Neural cell (in vitro differentiated cells): Measurements from ENCODE around the gene BHLHE23. TPM values are rescaled to one million over a fixed set of nuclear protein-coding genes. Genes with fewer than 3 reads are reported as not detected.

Source experiments
- H2AFZ ChIP-seq: fragments of 200-600, 300-800 bp; sonication (generic), shearing (Covaris generic); 2 replicates; pipeline ENCODE4 v1.6.0; 2014; ENCODE audit warnings: low read depth, mild to moderate bottlenecking, antibody characterized with exemption, low read length, moderate library complexity
- H3F3A ChIP-seq: fragments of 200-600 bp; shearing (Covaris generic); 2 replicates; pipeline ENCODE4 v1.6.1; 2016; ENCODE audit warnings: mild to moderate bottlenecking, moderate library complexity, mixed read lengths, antibody characterized with exemption, low read length; ENCODE audit not compliant: insufficient read depth, poor library complexity, severe bottlenecking
- H3K27ac ChIP-seq: fragments of 200-600, 300-800 bp; sonication (generic), shearing (Covaris generic); 2 replicates; pipeline ENCODE4 v1.5.1; 2014; ENCODE audit warnings: mild to moderate bottlenecking, low read length, moderate library complexity
- H3K27me3 ChIP-seq: fragments of 300-800, 200-600 bp; sonication (generic), shearing (Covaris generic); 2 replicates; pipeline ENCODE4 v1.6.0; 2014; ENCODE audit warnings: mild to moderate bottlenecking, low read depth, low read length, moderate library complexity; ENCODE audit not compliant: insufficient read depth
- H3K36me3 ChIP-seq: fragments of 300-800, 200-600 bp; sonication (generic), shearing (Covaris generic); 2 replicates; pipeline ENCODE4 v1.5.1; 2014; ENCODE audit warnings: mild to moderate bottlenecking, antibody characterized with exemption, low read length, moderate library complexity; ENCODE audit not compliant: insufficient read depth
- H3K4me2 ChIP-seq: fragments of 300-800, 200-600 bp; sonication (generic), shearing (Covaris generic); 2 replicates; pipeline ENCODE4 v1.6.0; 2014; ENCODE audit warnings: mild to moderate bottlenecking, low read length
- H3K4me3 ChIP-seq: fragments of 300-800, 200-600 bp; sonication (generic), shearing (Covaris generic); 2 replicates; pipeline ENCODE4 v1.5.1; 2014; ENCODE audit warnings: mild to moderate bottlenecking, low read length, moderate library complexity
- H3K79me2 ChIP-seq: fragments of 200-600 bp; shearing (Covaris generic); replicated peaks from 2 replicates; pipeline ENCODE4 v1.6.0; 2014; ENCODE audit warnings: mild to moderate bottlenecking, low read length, moderate library complexity; ENCODE audit not compliant: insufficient read depth
- H3K9ac ChIP-seq: fragments of 300-800, 200-600 bp; sonication (generic), shearing (Covaris generic); 2 replicates; pipeline ENCODE4 v1.6.1; 2016; ENCODE audit warnings: mild to moderate bottlenecking, low read length, mixed read lengths
- H3K9me2 ChIP-seq: fragments of 200-600 bp; shearing (Covaris generic); 2 replicates; pipeline ENCODE4 v1.6.1; 2016; ENCODE audit warnings: mild to moderate bottlenecking, low read length, mixed read lengths; ENCODE audit not compliant: insufficient read depth
- H3K9me3 ChIP-seq: fragments of 200-600, 300-800 bp; sonication (generic), shearing (Covaris generic); 2 replicates; pipeline ENCODE4 v1.6.1; 2016; ENCODE audit warnings: mild to moderate bottlenecking, mixed run types, low read length, moderate library complexity, mixed read lengths
- H4K20me1 ChIP-seq: fragments of 200-600 bp; shearing (Covaris generic); 2 replicates; pipeline ENCODE4 v1.6.1; 2016; ENCODE audit warnings: mild to moderate bottlenecking, mixed run types; ENCODE audit not compliant: insufficient read depth
- CTCF ChIP-seq: fragments of 450-650 bp; IDR thresholded peaks from 2 replicates; pipeline ENCODE4 v1.5.1; 2014; ENCODE audit warnings: antibody characterized with exemption, mild to moderate bottlenecking, moderate library complexity; ENCODE audit not compliant: poor library complexity, severe bottlenecking
- EP300 ChIP-seq: fragments of 450-650 bp; conservative IDR thresholded peaks from 2 replicates; pipeline ENCODE4 v1.6.1; 2014; ENCODE audit warnings: antibody characterized with exemption, mild to moderate bottlenecking, moderate library complexity; ENCODE audit not compliant: poor library complexity, severe bottlenecking
- EZH2 ChIP-seq: fragments of 200-600, 300-800 bp; shearing (Covaris generic), sonication (generic); IDR thresholded peaks from 2 replicates; pipeline ENCODE4 v1.6.1; 2014; ENCODE audit warnings: antibody characterized with exemption, low read length, borderline replicate concordance, mild to moderate bottlenecking; ENCODE audit not compliant: insufficient read depth, poor library complexity, severe bottlenecking
- MXI1 ChIP-seq: fragments of 450-650 bp; conservative IDR thresholded peaks from 2 replicates; pipeline ENCODE4 v1.6.1; 2014; ENCODE audit warnings: antibody characterized with exemption, mild to moderate bottlenecking; ENCODE audit not compliant: poor library complexity, severe bottlenecking
- POLR2AphosphoS5 ChIP-seq: IDR thresholded peaks from 2 replicates; pipeline ENCODE4 v1.6.1; 2012
- RAD21 ChIP-seq: fragments of 450-650 bp; conservative IDR thresholded peaks from 2 replicates; pipeline ENCODE4 v1.6.1; 2014; ENCODE audit warnings: antibody characterized with exemption, mild to moderate bottlenecking, moderate library complexity
- SMC3 ChIP-seq: fragments of 450-650 bp; conservative IDR thresholded peaks from 2 replicates; pipeline ENCODE4 v1.6.1; 2014; ENCODE audit warnings: antibody characterized with exemption, mild to moderate bottlenecking, moderate library complexity; ENCODE audit not compliant: poor library complexity
- TAF1 ChIP-seq: IDR thresholded peaks from 2 replicates; pipeline ENCODE4 v1.6.1; 2012; ENCODE audit warnings: low read depth
- polyA plus RNA-seq: library from polyadenylated mRNA; depleted of rRNA; stranded (reverse); fragments of >200 nt; gene quantifications from 2 replicates; pipeline ENCODE4 v1.2.3, GENCODE V29; 2014
- TF ChIP-seq, protein P1 (sequence below): IDR thresholded peaks from 2 replicates; pipeline ENCODE4 v1.6.1; 2012; ENCODE audit warnings: borderline replicate concordance

BHLHE23 gene
- polyA plus RNA-seq, 1 donor from 2014 or later: not detected

GRCh38 chr20:63029358-63030121, 22.8 kb upstream of the BHLHE23 start:
- no peak overlapping the region for H3K4me3 ChIP-seq
- no peak overlapping the region for H3K27ac ChIP-seq
- no peaks in the 10 kb centered on the region for H3K9me2 ChIP-seq
- no peak overlapping the region for H2AFZ ChIP-seq
- no peaks in the 10 kb centered on the region for H3K27me3 ChIP-seq
- H3K4me2 ChIP-seq: no peak overlapping the region
- no peaks in the 10 kb centered on the region for H3K36me3 ChIP-seq
- H4K20me1 ChIP-seq: no peaks in the 10 kb centered on the region
- no peak overlapping the region for H3K9ac ChIP-seq
- no peaks in the 10 kb centered on the region for H3K79me2 ChIP-seq
- H3F3A ChIP-seq: no peaks in the 10 kb centered on the region
- no peaks in the 10 kb centered on the region for H3K9me3 ChIP-seq
- no peak for TF ChIP-seq CTCF
- no peak for TF ChIP-seq POLR2AphosphoS5
- no peak for TF ChIP-seq MXI1
- TF ChIP-seq EZH2: no peak
- TF ChIP-seq SMC3: no peak
- no peak for TF ChIP-seq TAF1
- TF ChIP-seq RAD21: no peak
- TF ChIP-seq, protein P1, sequence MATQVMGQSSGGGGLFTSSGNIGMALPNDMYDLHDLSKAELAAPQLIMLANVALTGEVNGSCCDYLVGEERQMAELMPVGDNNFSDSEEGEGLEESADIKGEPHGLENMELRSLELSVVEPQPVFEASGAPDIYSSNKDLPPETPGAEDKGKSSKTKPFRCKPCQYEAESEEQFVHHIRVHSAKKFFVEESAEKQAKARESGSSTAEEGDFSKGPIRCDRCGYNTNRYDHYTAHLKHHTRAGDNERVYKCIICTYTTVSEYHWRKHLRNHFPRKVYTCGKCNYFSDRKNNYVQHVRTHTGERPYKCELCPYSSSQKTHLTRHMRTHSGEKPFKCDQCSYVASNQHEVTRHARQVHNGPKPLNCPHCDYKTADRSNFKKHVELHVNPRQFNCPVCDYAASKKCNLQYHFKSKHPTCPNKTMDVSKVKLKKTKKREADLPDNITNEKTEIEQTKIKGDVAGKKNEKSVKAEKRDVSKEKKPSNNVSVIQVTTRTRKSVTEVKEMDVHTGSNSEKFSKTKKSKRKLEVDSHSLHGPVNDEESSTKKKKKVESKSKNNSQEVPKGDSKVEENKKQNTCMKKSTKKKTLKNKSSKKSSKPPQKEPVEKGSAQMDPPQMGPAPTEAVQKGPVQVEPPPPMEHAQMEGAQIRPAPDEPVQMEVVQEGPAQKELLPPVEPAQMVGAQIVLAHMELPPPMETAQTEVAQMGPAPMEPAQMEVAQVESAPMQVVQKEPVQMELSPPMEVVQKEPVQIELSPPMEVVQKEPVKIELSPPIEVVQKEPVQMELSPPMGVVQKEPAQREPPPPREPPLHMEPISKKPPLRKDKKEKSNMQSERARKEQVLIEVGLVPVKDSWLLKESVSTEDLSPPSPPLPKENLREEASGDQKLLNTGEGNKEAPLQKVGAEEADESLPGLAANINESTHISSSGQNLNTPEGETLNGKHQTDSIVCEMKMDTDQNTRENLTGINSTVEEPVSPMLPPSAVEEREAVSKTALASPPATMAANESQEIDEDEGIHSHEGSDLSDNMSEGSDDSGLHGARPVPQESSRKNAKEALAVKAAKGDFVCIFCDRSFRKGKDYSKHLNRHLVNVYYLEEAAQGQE: no peak

- Histone ChIP-seq H3K9me3 (no peaks in the 10 kb centered on the region), H3K9me2 (no peaks in the 10 kb centered on the region), H3F3A (no peaks in the 10 kb centered on the region), H3K4me2 (no peak overlapping the region), H2AFZ (no peak overlapping the region), H3K9ac (no peak overlapping the region), H3K27ac (no peak overlapping the region), H3K27me3 (no peaks in the 10 kb centered on the region), H3K36me3 (no peaks in the 10 kb centered on the region), H3K79me2 (no peaks in the 10 kb centered on the region), H3K4me3 (no peak overlapping the region), H4K20me1 (no peaks in the 10 kb centered on the region)
- TF ChIP-seq, protein P1: no peak
- TF ChIP-seq EZH2: no peak
- TF ChIP-seq EP300: no peak
- no peak for TF ChIP-seq RAD21
- TF ChIP-seq POLR2AphosphoS5: no peak
- no peak for TF ChIP-seq MXI1
- TF ChIP-seq CTCF: no peak
- no peak for TF ChIP-seq TAF1
- no peak for TF ChIP-seq SMC3
Measured at GRCh38 chr20:63028461-63028921, 21.7 kb upstream of the BHLHE23 start.
